GM21576 (cell line): Measurements from ENCODE around the gene DLGAP1.
A peak's percentile ranks its signal among the peaks of the same experiment; 100 is the strongest.
"Not testable (repeated sequence)": the region's sequence is repeated elsewhere in the genome, so short reads cannot be mapped to it uniquely, and the experiment has no call there.

Experiments used
- ATAC-seq: cut with Tn5 transposase; IDR thresholded peaks from one replicate; pipeline ENCODE4 v1.9.1; 2021; ENCODE audit warnings: mild to moderate bottlenecking, moderate library complexity; ENCODE audit not compliant: unreplicated experiment

DLGAP1 gene

DNA sequence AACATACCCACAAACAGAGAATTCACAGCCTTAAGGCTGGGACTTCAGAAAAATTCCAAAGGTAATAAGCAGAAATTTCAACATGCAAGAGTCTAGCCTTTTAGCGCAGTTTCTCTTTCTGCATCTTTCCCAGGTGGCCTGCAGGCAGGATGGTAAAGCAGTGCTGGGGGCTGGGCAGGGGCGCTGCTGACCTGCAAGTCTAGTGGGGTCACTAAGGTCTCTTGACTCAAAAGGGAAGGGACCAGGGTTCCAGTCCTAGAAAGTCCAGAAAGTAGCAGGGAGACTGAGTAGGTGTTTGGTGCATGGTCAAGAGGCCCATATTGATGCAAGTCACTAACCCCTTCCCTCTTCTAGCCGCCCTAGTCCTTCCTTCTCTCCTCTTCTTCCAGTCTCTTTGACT, 835.9 kb downstream of the DLGAP1 start:
- ATAC-seq = no peak

DNA sequence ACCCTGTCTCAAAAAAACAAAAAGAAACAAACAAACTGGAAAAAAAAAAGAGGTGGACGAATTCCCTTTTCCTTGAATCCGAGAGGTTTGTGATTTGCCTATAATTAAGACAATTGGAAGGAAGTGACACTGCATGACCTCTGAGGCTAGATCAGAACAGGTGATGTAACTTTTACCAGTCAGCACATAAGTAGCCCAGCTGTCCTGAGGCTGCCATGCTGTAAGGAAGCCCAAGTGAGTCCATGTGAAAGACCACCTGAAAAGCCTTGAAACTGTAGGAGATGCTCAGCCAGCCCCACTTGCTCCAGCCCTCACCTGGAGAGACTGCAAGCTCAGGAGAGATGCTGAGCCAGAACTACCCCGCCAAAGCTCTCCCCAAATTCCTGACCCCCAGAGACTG, 838.4 kb downstream of the DLGAP1 start:
- no peak for ATAC-seq

DNA sequence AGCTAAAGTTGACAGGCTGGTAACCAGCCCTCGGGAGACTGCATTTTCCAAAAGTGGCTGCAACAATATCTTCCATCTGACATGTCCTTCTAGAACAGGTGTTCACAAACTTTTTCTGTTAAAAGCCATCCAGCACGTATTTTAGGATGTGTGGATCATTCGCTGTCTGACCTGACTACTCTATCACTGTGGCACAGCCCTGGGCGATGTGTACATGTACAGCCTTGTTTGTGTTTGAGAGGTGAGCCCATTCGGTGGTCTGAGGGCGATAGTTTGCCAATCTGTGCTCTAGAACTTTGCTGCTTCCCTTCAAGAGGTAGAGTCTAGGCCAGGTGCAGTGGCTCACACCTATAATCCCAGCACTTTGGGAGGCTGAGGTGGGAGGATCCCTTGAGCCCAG, 839.0 kb downstream of the DLGAP1 start:
- ATAC-seq = no peak

DNA sequence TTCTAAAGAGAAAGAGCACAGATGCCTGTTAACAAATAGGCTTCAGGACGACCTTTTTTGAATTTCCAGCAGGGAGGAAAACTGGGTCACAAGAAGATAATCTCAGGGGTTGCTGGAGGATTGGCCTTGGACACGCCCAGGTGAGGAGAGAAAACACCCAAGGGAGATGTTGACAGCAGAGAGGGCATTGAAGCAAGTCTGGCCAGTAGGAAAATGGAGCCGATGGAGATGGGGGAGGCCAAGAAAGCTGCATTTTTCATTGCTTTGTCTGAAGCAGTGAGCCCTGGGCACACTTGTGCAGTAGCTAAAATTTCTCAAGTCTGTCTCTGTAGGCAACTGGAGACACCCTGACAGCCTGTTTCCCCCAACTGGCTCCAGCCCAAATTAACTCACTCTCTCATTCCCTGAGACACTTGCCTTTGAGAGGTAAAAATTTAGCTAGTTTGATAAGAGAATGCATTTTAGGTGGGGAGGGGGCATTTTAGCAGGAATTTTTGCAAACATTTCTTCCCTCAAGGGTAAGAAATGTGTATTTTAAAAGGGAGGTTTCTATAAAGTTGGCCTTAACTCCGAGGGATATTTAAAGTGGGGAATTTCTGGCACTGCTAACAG, 839.6 kb downstream of the DLGAP1 start:
- no peak for ATAC-seq

DNA sequence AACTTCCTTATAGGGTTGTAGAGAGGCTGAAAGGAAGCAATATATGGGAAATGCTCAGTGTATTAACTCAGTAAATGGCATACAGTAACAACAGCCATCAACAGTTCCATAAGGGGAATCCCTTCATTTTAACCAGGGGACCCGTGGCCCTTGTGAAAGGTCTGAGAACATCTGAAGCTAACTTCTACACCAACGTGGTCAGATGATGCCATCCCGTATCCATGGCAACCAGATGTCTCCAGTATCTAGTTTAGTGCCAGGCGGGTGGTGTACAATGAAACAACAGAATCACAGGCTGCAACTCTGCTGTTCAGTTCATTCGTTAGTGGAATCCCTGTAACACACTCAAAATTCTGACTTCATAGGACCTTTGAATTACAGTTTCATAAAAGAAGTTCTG, 842.8 kb downstream of the DLGAP1 start:
- no peak for ATAC-seq

DNA sequence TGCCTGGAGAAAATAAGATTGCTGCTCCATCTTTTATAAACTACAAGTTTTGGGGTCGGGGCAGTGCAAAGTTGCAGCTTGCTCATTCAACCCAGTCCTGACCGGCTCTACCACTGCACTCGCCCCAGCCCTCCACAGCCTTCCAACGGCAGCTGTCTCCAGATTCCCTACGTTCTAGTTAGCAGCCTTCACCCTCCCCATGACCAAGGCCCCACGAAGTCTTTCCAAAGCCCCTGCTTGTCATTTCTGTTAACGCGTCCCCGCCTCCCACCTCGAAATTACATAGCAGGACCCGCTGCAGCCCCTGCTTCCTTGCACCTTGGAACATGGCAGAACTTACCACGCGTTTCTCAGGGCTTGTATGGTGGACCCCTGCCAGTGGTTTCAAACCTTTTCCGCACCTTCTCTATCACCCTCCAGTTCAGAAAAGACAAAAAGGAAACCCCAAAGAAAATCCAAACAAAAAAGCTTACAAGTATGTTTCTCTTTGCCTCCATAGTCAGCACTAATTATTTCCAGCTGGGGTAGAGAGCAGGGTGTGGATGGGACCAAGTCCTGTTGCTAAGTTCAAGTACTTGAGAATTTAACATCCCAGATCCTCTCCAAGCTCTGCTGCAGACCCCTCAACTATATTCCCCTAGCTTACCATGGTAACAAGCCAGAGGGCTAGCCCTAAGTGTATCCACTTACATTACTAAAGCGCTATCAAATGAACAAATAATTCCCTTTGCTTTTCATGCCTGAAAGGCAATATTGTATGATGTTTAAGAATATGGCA, 843.6 kb downstream of the DLGAP1 start:
- no peak for ATAC-seq

DNA sequence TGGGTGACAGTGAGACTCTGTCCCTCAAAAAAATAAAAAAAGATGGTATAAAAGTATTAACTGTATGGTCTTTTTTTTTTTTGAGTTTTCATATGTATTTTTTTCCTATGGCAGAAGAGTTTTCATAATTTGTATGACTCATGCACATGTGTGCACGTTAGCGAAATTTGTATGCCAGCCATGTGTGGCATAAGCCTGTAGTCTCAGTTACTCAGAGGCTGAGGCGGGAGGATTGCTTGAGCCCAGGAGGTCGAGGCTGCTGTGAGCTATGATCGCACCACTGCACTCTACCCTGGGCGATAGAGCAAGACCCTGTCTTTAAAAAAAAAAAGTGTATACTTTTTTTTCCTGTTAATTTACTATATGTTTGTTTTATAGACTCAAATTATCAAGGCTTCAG, 844.3 kb downstream of the DLGAP1 start:
- no peak for ATAC-seq

DNA sequence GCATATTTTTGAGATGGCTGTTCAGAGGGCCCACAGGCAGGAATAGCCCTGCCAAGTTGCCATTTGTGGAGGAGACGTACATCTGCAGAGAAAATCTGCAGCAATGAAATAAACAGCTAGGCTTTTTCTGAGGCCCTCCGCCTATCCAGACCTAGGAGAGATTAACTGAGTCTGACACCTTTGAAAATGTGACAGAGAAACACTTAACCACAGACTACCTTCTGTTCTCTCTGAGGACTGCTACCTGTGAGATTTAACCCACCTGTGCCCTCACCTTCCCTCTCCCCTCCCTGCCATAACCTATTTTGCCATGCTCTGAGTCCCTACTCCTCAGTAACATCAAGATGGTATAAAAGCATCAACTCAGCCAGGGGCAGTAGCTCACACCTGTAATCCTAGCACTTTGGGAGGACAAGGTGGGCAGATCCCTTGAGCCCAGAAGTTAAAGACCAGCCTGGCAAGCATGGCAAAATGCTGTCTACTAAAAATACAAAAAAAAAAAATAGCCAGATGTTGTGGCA, 844.9 kb downstream of the DLGAP1 start:
- ATAC-seq = no peak

DNA sequence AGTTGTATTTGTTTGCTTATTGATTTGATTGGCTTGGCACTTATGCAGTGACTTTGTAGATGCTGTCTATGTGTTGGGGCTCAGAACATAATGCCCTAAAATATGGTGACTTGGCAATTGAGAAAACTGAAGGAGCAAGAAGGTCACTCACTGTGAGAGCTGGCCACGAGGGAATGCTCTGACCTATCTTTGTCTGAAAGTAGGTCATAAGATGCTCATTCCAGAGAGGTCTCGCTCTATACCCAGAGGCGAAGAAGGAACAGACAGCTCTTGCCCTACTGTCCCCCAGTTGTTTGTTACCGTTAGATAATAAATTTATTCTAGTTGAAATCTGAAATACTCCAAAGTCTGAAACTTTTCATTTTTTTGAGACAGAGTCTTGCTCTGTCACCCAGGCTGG, 846.6 kb downstream of the DLGAP1 start:
- ATAC-seq = no peak

DNA sequence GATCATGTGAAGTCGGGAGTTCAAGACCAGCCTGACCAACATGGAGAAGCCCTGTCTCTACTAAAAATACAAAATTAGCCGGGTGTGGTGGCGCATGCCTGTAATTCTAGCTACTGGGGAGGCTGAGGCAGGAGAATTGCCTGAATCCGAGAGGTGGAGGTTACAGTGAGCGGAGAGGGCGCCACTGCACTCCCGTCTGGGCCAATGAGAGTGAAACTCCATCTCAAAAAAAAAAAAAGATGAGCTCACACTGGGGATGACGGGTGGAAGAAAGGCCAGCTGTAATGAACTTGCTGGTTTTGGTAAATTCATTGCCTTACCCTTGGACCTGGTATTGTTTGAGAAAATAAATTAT, 847.0 kb downstream of the DLGAP1 start:
- ATAC-seq = not testable (repeated sequence)

DNA sequence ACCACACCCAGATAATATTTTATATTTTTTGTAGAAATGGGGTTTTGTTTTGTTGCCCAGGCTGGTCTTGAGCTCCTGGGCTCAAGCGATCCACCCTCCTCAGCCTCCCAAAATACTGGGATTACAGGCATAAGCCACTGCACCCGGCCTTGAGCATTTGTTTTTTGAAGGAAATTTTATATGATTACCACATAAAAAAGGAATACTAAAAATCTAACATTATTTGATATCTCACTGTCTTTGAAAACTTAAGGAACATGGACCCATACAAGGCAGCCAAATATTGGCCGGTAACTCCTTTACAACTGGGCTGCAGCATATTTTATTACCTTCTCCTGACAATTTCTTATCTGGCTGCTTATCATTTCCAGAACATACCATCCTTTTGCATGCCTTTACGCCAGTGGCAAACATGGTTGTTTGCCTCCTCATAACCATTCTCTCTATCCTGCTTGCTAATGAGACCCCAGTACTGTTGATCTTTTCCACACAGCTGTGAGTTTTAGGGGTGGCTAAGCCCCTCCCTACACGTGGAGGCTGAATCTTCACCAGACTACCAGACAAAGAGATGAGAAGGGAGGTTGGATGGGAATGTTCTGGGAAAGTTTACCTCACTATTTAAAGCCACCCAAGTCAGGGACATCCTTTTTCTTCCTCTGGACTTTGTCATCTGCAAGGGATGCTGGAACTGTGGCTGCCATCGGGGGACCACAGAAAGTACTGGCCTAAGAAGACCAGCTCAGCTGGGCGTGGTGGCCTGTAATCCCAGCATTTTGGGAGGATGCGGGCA, 847.6 kb downstream of the DLGAP1 start:
- ATAC-seq = no peak

DNA sequence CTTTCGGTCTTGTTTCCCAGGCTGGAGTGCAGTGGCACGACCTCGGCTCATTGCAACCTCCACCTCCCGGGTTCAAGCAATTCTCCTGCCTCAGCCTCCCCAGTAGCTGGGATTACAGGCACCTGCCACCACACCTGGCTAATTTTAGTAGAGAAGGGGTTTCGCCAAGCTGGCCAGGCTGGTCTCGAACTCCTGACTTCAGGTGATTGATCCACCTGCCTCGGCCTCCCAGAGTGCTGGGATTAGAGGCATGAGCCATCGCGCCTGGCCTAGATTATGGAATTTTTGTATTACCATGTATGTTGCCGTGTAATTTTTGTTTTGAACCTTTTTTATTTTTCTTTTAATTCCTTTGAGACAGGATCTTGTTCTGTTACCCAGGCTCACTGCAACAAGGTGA, 848.2 kb downstream of the DLGAP1 start:
- not testable (repeated sequence) for ATAC-seq

DNA sequence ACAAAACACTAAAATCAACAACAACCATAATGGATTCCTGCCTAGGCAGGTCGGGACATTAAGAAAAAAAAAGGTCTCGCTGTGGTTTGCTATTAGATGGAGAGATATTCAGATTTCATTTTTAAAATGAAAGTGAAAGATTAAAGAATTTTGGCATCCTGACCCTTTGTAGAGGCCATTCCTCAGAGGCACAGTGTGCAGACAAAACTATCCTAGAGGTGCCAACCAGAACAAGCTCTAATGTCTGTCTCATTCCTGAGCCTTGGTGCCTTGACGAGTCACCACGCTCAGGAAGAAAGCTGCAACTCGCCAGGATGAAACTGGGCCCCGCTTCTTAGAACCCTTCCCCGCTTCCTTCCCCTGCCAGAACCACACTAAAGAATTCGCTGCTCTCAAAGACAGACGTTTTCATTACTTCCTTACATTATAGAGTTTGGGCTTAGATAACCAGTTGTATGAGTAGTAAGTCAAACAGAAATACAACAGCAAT, 849.1 kb downstream of the DLGAP1 start:
- ATAC-seq = no peak

DNA sequence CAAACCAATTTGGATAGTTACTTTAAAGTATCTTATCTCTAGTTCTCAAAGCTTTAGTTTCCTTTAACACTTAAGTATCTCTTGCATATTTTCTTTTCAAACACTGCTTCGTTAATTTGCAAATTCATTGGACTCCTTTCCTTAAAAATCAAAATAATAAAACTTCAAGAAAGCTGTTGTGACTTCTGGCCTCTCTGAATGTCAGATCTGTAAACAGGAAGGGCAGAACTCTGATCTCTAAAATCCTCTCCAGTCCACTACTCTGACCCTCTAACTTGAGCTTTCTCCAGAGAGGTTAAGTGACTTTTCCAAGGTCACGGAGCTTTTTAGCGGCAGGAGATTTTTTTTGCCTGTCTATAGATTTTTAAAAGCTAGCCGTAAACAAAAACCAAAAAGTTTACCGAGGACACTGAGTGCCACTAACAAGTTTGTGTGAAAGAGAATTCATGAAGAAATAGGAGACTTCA, 849.6 kb downstream of the DLGAP1 start:
- no peak for ATAC-seq

DNA sequence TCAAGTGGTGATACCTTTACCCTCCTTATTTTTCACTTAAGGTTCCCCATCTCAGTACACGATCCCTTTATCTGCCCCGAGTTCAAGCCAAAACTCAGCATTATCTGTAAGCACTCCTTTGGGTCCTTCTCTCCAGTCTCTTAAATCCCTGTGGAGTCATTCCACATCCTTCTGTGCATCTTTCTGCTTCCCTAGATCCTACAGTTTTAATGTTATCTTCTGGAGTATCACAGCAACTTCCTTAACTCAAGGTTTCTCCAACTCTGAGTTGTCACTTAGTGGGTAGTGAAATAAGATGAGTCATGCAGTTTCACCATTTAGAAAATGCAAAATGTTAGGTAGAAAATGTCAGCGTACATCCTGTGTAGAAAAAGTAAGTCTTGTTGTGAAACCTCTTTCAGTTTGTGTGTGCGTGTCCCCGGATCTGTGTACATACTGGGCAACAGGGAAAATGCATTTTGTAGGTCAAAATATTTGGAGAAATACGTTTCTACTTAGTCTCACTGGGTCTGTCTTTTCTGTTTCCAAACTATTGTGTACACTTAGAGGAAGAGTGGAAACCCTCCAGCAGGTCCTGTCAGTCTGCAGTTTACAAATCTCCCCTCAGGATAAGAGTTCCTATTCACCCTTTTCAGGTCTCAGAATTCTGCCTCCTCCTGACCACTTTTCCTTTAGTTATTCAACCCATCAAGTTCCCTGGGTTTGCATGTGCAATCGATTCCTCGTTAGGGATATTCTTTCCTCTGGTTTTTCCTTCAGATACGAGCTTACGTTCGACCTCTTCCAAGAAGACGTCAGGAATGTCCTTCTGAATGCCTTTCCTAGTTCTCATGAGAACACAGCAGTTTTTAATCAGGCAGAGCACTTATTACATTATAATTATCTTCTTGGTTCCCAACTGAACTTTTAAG, 850.4 kb downstream of the DLGAP1 start:
- ATAC-seq = peak; percentile 93

DNA sequence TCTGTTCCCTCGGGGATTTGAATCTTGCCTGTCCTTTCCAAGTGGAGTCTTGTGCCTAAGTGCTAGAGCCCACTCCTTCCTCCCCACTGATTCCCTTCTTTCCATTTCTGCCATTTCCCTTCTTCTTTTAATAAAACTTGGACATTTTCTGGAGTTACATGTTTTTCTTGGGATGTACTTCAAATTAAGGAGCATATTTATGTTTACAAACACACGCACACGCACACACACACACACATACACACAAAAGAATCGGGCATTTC, 850.9 kb downstream of the DLGAP1 start:
- ATAC-seq = no peak

DNA sequence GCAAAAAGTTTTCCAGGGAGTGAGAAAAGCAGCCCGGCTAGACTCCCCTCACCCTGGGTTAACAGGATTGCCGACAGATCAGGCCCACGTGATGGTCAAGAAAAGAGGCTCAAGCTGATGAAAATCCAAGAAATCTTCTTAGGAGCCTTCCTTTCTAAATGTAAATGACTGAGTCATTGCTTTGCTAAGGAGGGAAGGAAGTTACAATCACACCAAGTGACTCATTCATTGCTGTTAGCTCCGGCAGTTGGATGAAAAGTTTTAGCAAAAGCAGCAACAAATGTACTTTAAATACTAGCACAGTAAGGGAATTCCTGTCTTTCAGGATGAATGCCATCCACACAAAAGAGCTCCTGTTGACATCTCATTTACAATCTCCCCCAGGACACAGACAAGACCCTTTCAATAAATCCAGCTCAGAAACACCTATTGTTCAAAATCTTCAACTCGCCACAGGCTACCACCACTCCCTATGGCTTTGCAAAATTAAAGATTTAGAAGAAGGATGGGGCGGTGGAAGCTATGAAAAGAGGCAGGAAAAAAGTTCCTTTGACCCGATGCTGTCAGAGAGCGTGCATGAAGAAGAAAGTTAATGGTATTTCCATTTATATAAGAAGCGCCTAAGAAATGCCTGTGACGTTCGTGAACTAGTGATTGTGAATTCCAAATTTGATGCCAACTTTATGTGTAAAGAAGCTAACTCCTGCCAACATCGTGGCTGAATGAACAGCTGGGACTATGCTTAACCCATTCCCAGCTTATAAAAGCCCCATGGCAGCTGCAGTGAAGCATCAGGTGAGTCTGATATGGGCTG, 851.5 kb downstream of the DLGAP1 start:
- no peak for ATAC-seq

DNA sequence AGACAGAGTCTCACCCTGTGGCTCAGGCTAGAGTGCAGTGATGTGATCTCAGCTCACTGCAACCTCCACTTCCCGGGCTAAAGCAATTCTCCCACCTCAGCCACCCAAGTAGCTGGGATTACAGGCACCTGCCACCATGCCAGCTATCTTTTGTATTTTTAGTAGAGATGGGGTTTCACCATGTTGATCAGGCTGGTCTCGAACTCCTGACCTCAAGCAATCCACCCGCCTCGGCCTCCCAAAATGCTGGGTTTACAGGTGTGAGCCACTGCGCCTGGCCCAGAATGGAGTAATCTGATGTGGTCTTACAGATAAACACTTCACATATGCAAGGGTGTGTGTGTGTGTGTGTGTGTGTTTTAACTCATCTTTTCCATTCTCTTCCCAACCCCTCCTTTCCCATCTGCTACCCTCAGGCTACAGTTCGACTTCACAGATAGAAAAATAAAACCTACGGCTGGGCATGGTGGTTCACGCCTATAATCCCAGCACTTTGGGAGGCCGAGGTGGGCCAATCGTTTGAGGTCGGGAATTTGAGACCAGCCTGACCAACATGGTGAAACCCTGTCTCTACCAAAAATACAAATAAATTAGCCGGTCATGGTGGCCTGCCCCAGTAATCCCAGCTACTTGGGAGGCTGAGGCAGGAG, 853.9 kb downstream of the DLGAP1 start:
- ATAC-seq = not testable (repeated sequence)

DNA sequence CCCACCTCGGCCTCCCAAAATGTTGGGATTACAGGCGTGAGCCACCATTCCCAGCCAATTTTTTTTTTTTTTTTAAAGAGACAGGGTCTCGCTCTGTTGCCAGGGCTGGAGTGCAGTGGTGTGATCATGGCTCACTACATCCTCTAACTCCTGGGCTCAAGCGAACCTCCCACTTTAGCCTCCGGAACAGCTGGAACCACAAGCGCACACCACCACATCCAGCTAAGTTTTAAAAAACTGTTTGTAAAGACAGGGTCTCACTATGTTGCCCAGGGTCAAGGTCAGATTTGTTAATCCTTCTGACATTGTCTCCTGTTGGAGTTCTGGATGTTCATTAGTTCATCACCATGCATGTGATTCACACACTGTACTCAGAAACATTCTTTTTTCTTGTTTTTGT, 855.2 kb downstream of the DLGAP1 start:
- no peak for ATAC-seq
